Right hindlimb (tissue), 1 donor: ENCODE data around the gene JHY.

ENCODE experiments used
- DNase-seq: peaks from one replicate; pipeline ENCODE4 v3.0.0-alpha.2; 2018

Gene JHY

GRCh38 chr11:122872046-122872445 is 10.5 kb upstream of the JHY start:
- no peak for DNase-seq

GRCh38 chr11:122874991-122875390 is 7.6 kb upstream of the JHY start:
- DNase-seq = no peak

DNA sequence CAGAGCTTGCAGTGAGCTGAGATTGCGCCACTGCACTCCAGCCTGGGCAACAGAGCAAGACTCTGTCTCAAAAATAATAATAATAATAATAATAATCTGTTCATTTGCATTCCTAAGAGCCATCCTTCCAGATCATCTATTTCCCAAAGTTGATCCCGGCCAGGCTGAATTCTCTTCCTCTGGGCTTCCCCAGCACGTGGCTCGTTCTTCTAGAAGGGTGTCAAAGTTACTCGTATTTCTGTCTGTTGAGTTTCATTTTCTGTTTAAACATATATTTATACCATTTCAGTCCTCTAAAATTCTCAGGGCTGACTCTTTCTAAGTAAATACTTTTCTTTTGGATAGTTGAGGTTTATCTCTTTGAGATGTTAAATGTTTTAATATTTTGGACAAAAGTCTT is 4.8 kb upstream of the JHY start:
- DNase-seq = no peak

DNA sequence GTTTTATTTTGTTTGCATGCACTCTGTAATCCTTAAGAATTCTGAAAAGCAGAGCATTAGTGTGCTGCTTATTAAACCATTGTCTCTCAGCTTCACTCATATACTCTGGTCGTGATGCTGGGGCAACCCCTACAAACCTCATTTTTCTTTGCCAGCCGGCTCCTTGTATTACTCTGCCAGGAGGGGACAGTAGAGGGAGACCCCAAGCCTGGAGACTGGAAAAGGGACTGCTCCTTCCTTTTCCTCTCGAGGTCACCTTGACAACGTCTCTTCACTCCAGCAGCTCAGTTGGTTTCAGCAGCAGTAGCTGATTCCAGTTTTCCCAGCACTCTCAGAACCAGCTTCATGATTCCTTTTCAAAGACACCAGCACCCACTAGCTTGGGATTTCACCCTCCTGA is 2.8 kb upstream of the JHY start:
- DNase-seq = no peak

- DNase-seq = peak; percentile 73
Observed at GRCh38 chr11:122882857-122883645, 492 bp downstream of the JHY start.

DNA sequence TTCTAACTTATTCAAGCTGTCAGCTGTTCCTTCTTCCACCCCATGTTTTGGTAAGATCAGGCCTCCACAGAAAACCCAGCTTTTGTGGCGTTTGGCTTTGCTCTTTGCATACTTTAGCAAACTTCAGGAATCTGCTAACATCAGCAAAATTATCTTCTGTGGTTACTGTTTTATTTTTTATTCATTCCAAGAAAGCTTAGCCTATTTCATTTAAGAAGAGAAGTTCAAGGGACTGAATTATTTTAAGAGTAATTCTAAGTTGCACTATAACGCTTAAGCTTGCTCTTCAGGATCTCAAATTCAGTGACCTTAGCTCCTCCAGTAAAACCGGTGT is 1.1 kb downstream of the JHY start:
- no peak for DNase-seq

GRCh38 chr11:122888162-122888561 is 5.6 kb downstream of the JHY start:
- no peak for DNase-seq

GRCh38 chr11:122893131-122893530 is 10.6 kb downstream of the JHY start:
- DNase-seq = no peak

GRCh38 chr11:122895563-122895962 is 13.0 kb downstream of the JHY start:
- no peak for DNase-seq

DNA sequence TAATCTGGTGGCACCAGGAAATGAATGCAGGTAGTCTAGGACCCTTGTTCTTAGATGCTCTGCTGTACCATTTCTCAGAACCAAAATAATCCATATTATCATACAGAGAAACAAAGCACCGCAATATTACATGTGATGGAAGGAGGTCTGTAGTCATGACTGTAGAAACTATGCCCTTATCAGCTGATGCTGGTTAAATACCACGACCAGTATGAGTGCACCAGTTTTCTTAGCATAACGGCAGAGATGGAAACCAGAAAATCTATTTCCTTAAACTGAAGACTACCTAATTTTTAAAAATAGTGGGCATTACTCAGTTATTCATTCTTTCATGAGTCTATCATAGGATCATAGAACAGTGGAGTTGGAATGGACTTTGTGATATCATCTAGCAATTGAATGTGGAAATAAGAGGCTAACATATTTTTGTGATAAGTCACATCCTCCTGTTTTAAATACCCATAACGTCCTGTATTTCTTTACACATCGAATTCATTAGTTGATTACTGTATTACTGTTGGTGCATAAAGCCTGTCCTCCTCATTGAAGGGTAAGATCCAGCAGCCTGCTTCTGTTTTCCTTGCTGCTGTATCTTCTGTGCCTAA is 15.1 kb downstream of the JHY start:
- no peak for DNase-seq

DNA sequence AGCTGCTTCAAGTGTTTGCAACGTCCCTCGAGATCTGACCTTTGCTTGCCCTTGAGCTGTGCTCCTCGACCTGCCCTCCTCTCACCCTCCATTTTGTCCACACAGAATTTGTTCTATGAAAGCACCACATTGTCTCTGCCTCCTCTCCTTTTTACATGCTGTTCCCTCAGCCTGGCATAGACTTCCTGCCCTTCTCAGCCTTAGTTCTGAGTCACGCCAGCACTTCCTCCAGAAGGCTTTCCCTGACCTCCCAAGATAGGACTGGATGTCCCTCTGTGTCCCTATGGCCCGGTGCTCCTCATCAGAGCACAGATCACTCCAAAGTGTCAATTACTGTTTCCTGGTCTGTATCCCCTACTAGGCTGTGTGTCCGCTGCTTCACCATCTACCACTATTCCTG is 16.2 kb downstream of the JHY start:
- DNase-seq = no peak

DNA sequence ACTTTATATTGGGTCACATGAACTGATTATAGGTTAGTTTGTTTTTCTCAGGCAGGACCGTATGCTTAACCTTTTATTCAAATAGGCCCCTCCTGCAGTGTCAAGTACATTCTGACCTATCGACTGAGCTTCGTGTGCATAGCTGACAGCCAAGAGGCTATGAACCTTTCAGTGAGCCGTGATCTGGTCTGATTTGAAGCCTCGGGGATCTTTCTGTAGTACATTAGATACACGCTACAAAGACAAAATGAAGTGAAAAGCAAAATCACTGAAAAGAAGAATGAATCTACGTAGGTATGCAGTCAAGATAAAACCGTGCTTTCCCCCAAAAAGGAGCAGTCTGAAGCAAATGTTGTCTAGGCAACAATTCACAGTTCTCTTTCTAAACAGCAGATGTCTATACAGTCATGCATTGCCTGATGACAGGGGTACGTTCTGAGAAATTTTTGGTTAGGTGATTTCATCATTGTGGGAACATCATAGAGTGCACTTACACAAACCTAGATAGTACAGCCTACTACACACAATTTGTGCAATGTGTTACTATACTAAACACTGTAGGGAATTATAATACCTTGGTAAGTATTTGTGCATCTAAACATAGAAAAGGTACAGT is 18.1 kb downstream of the JHY start:
- DNase-seq = no peak

- no peak for DNase-seq
Observed at GRCh38 chr11:122902951-122903350, 20.4 kb downstream of the JHY start.

GRCh38 chr11:122910775-122911174 is 28.2 kb downstream of the JHY start:
- no peak for DNase-seq

GRCh38 chr11:122917311-122917710 is 34.8 kb downstream of the JHY start:
- DNase-seq = peak; percentile 40

- DNase-seq = no peak
Observed at GRCh38 chr11:122918734-122919133, 36.2 kb downstream of the JHY start.

- no peak for DNase-seq
Observed at GRCh38 chr11:122920579-122920978, 38.0 kb downstream of the JHY start.

DNA sequence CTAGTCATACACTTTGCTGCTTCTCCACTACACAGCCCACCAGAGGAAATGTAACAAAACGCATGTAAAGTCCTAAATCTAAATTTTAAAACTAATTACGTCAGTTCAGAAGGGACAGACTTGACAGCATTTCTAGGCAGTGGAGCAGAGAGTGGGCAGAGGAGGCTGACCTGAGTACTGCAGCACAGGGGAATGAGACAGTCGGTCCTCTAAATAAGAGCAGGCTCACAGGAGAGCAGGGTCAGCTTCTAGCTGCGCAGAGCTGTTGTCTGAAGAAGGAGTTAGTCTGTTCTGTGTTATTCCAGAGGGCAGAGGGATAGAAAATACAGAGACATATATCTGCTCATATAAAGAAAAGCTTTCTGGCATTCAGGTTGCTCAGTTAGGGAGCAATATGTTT is 40.3 kb downstream of the JHY start:
- no peak for DNase-seq

DNA sequence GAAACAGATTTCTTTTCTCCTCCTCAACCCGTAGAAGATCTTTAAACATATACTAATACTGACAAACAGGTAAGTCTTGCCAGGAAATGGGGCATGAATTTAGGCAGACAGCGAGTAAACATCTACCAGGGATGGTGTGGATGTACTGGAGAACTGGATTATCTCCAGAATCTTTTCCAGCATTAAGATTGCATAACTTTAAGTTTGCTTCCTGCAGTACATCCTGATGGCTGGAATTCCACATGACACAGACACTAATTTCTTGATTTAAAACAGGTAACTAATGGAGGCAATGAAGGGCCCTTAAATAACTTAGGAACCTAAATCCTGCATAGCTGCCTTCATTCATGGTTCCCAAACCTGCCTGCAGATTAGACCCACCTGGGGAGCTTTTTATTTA is 40.7 kb downstream of the JHY start:
- no peak for DNase-seq

DNA sequence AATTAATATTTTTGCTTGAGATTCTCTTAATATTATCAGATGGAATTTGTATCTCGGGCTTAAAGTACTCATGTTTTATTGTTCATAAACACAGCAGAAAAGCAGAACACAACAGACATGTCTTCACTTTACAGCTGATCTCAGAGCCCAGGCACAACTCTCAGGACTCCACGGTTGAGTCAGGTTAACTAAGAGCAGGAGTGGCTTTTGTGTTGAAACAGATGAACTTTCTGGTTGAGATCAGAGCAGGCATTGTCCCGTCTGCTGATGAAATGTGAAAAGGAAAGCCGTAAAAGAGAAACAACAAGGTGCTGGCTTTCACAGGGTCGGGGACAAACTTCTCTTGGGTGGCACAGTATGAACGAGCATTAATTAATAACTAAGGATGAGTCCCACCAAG is 49.0 kb downstream of the JHY start:
- no peak for DNase-seq

- DNase-seq = no peak
Observed at GRCh38 chr11:122933416-122933815, 50.9 kb downstream of the JHY start.

DNA sequence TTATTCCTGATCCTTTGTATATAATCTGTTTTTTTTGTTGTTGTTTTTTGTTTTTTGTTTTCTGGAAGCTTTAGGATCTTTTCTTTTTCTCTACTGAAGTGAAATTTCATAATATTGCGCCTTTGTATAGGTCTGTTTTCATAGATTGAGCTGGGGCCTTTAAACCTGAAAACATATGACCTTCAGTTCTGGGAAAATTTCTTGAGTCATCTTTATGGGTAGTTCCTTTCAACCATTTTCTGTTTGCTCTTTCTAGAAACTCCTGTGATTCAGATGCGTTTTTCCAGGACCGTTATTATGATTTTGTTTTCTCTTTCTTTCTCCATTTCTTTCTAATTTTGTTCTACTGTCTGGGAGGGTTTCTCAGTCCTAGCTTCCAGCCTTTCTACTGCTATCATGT is 55.4 kb downstream of the JHY start:
- DNase-seq = no peak

DNA sequence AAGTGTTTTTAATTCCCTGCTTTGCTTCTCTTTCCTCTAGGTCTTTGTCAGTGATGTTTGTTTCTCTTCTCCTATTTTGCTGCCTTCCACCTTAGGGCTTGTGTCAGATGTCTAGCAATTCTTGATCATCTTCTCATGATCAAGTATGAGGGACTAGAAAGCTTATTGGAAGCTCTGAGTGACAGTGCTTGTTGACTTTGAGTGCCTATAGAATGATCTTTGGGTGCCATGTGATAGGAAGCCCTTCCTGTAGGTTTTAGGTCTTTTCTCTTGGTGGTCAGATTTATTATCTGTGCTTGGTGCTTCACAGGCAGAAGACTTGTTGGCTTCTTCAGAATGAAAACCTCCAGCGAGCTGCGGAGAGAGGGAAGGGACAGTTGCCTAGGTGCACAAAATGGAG is 56.0 kb downstream of the JHY start:
- DNase-seq = no peak

- DNase-seq = no peak
Observed at GRCh38 chr11:122951211-122951610, 68.7 kb downstream of the JHY start.

GRCh38 chr11:122954455-122954854 is 71.9 kb downstream of the JHY start:
- no peak for DNase-seq
